22Rv1 (cell line): ENCODE results near the gene COBLL1.

Source experiments
- CTCF ChIP-seq: fragments of 450-650 bp; IDR thresholded peaks from 2 replicates; pipeline ENCODE4 v1.5.1; 2017; ENCODE audit warnings: mild to moderate bottlenecking
- ZFX ChIP-seq: fragments of 450-650 bp; IDR thresholded peaks from 2 replicates; pipeline ENCODE4 v1.6.1; 2017; ENCODE audit warnings: antibody characterized with exemption, borderline replicate concordance

- TF ChIP-seq CTCF (no peak), ZFX (no peak)
Measured at GRCh38 chr2:164842624-164842966, 972 bp upstream of the COBLL1 start.
